Activated CD8-positive, alpha-beta T cell treated with anti-CD3 and anti-CD28 coated beads for 36 hours (primary cell): ENCODE measurements around the gene MICALL2. TPM values are rescaled to one million over a fixed set of nuclear protein-coding genes. Genes with fewer than 3 reads are reported as not detected.

Source experiments
- ATAC-seq: fragments of 200-7000 bp; cut with Tn5 transposase; one replicate; pipeline ENCODE4 v1.10.0; 2021; ENCODE audit warnings: mild to moderate bottlenecking, moderate library complexity
- CTCF ChIA-PET: fragments of 350-600 bp; sonication (Branson Sonifier 250); formaldehyde crosslinking; loops from one replicate; lab custom pipeline; 2021; ENCODE audit warnings: antibody characterized with exemption; lab: Charles Lee
- POLR2A ChIA-PET: fragments of 350-600 bp; sonication (Branson Sonifier 250); formaldehyde crosslinking; loops from one replicate; lab custom pipeline; 2021; ENCODE audit warnings: antibody characterized with exemption; lab: Charles Lee
- DNase-seq: peaks from one replicate; pipeline ENCODE4 v3.0.0-alpha.2; 2020
- H3K27ac Mint-ChIP-seq: one replicate; pipeline ENCODE4 v1.8.0; 2021; ENCODE audit warnings: mild to moderate bottlenecking, mixed read lengths
- H3K27me3 Mint-ChIP-seq: one replicate; pipeline ENCODE4 v1.8.0; 2021; ENCODE audit warnings: mixed read lengths
- H3K36me3 Mint-ChIP-seq: one replicate; pipeline ENCODE4 v1.8.0; 2021; ENCODE audit warnings: low read depth, mixed read lengths
- H3K4me1 Mint-ChIP-seq: one replicate; pipeline ENCODE4 v1.8.0; 2021; ENCODE audit warnings: low read depth, mixed read lengths
- H3K4me3 Mint-ChIP-seq: one replicate; pipeline ENCODE4 v1.8.0; 2021; ENCODE audit warnings: mild to moderate bottlenecking, moderate library complexity, mixed read lengths
- H3K9me3 Mint-ChIP-seq: one replicate; pipeline ENCODE4 v1.8.0; 2021; ENCODE audit warnings: mixed read lengths
- CTCF ChIP-seq: fragments of 200-600 bp; IDR thresholded peaks from one replicate; pipeline ENCODE4 v1.8.0; 2022; ENCODE audit warnings: antibody characterized with exemption, mild to moderate bottlenecking
- intact Hi-C: fragments of 100-400 bp; cut with micrococcal nuclease; formaldehyde crosslinking; loops from one replicate; pipeline ENCODE4 v1.10.0; 2022
- total RNA-seq, 2 experiments: library from RNA; stranded (reverse); gene quantifications; one replicate each; pipeline ENCODE4 v1.2.3, GENCODE V29; 2021

Gene MICALL2
- total RNA-seq, 2 experiments from 2014 or later = 3.0 to 4.2 TPM

GRCh38 chr7:1455241-1455939 lies 3.9 kb downstream of the MICALL2 start:
- intact Hi-C loops = no loop called here
- no peak for ATAC-seq
- no peak for TF ChIP-seq CTCF
- CTCF ChIA-PET = no interaction called here
- Mint-ChIP-seq H3K27ac (no peak overlapping the region), H3K27me3 (no peaks in the 10 kb centered on the region), H3K9me3 (no peaks in the 10 kb centered on the region), H3K36me3 (no peaks in the 10 kb centered on the region), H3K4me3 (no peak overlapping the region), H3K4me1 (peaks cover 11% of the 10 kb centered on the region)
- no peak for DNase-seq
- POLR2A ChIA-PET = no interaction called here

GRCh38 chr7:1454542-1454941 lies 4.7 kb downstream of the MICALL2 start:
- H3K27ac Mint-ChIP-seq = no peak overlapping the region
- no peaks in the 10 kb centered on the region for H3K36me3 Mint-ChIP-seq
- no peak for TF ChIP-seq CTCF
- H3K4me3 Mint-ChIP-seq = no peak overlapping the region
- H3K9me3 Mint-ChIP-seq = no peaks in the 10 kb centered on the region
- H3K4me1 Mint-ChIP-seq = peaks cover 7% of the 10 kb centered on the region
- intact Hi-C loops = no loop called here
- H3K27me3 Mint-ChIP-seq = no peaks in the 10 kb centered on the region
- POLR2A ChIA-PET = no interaction called here
- DNase-seq (no peak), ATAC-seq (no peak)
- CTCF ChIA-PET = no interaction called here

GRCh38 chr7:1452205-1452604 lies 7.1 kb downstream of the MICALL2 start:
- ChIA-PET CTCF (interaction anchor here (1.5 kb wide), 1 partner anchor 22 kb away, joined by 5 read pairs; no protein-coding TSS in a partner anchor), POLR2A (no interaction called here)
- no peak for DNase-seq
- Mint-ChIP-seq H3K36me3 (no peaks in the 10 kb centered on the region), H3K4me3 (no peak overlapping the region), H3K9me3 (no peaks in the 10 kb centered on the region), H3K27ac (no peak overlapping the region), H3K27me3 (no peaks in the 10 kb centered on the region), H3K4me1 (no peaks in the 10 kb centered on the region)
- no peak for TF ChIP-seq CTCF
- ATAC-seq = no peak
- intact Hi-C loops = no loop called here

GRCh38 chr7:1450987-1451386 lies 8.3 kb downstream of the MICALL2 start:
- Mint-ChIP-seq H3K36me3 (no peaks in the 10 kb centered on the region), H3K9me3 (no peaks in the 10 kb centered on the region), H3K4me1 (no peaks in the 10 kb centered on the region), H3K27ac (no peak overlapping the region), H3K27me3 (no peaks in the 10 kb centered on the region), H3K4me3 (no peak overlapping the region)
- no peak for DNase-seq
- TF ChIP-seq CTCF = no peak
- CTCF ChIA-PET = interaction anchor here (1.4 kb wide), 1 partner anchor 18 kb away, joined by 4 read pairs; no protein-coding TSS in a partner anchor
- intact Hi-C loops = no loop called here
- no peak for ATAC-seq
- POLR2A ChIA-PET = no interaction called here

- Mint-ChIP-seq H3K36me3 (no peaks in the 10 kb centered on the region), H3K27ac (no peak overlapping the region), H3K9me3 (no peaks in the 10 kb centered on the region), H3K27me3 (no peaks in the 10 kb centered on the region), H3K4me1 (no peaks in the 10 kb centered on the region), H3K4me3 (no peak overlapping the region)
- DNase-seq = no peak
- CTCF ChIA-PET = interaction anchor here (1.4 kb wide), 1 partner anchor 18 kb away, joined by 4 read pairs; no protein-coding TSS in a partner anchor
- intact Hi-C loops = no loop called here
- POLR2A ChIA-PET = no interaction called here
- no peak for ATAC-seq
- TF ChIP-seq CTCF = no peak
Measured at GRCh38 chr7:1450431-1450830, 8.8 kb downstream of the MICALL2 start.
